ENCODE data around the gene FURIN.

DNA sequence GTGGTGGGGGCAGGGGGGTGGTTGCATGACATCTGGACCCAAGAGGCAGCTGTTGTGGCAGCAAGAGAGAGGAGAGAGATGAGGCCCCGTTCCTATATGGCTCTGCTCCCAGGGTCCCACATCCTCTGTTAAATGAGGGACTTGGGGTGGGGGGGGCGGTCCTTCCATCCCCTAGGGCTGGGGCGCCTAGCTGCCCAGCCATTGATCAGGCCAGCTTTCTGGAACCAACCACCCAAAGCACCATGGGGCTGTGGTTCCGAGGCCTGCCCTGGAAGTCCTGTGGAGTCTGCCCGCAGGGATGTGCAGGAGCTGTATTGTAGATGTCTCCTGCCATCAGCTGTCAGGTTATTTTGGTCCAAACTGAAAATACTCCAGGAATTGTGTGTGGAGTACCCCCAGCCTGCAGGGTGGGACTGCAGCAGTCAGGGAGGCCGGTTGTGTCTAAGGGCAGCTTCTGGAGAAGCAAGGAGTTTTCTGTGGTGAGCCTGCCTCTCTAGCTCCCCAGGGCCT, 5.2 kb downstream of the FURIN start:
- TF ChIP-seq CTCF (IDR thresholded peaks at IDR 0.05) (no peak), POLR2AphosphoS5 (IDR thresholded peaks at IDR 0.05) (no peak)

Data from breast epithelium (tissue), 3 donors.